ENCODE results near the gene CAPN10.

DNA sequence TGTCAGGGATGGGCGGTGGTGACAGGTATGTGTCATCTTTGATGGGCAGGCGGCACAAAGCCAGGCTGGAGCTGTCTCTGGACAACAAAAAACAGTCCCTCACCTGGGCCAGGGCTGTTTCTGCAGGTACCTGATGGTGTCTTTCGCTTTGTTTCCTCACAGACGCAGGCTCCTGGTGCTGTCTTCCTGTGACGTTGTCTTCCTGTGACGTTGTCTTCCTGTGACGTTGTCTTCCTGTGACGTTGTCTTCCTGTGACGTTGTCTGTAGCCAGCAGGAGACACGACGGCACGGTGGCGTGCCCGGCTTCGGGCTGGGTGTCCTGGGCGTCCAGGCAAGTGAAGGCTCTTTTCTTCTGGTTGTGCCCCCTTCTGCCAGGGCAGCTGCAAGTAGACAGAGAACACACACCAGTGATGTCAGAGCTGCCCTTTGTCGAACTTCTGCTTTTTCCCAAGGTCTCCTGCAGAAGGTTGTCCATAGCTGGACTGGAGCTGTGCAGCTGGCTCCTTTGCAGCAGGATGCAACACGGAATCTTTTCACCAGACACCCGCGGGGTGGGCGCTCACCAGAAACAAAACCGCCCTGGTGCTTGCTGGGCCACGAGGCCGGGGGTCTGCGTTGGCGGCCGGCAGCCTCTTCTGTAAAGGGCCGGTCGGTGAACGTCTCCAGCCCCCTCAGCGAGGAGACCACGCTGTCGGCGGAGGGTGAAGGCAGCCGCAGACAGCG is 59.8 kb downstream of the CAPN10 start:
- TF ChIP-seq, protein P1, sequence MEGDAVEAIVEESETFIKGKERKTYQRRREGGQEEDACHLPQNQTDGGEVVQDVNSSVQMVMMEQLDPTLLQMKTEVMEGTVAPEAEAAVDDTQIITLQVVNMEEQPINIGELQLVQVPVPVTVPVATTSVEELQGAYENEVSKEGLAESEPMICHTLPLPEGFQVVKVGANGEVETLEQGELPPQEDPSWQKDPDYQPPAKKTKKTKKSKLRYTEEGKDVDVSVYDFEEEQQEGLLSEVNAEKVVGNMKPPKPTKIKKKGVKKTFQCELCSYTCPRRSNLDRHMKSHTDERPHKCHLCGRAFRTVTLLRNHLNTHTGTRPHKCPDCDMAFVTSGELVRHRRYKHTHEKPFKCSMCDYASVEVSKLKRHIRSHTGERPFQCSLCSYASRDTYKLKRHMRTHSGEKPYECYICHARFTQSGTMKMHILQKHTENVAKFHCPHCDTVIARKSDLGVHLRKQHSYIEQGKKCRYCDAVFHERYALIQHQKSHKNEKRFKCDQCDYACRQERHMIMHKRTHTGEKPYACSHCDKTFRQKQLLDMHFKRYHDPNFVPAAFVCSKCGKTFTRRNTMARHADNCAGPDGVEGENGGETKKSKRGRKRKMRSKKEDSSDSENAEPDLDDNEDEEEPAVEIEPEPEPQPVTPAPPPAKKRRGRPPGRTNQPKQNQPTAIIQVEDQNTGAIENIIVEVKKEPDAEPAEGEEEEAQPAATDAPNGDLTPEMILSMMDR (IDR thresholded peaks at IDR 0.05) = no peak
- no peak for TF ChIP-seq POLR2A (IDR thresholded peaks at IDR 0.05)

Data from vagina (tissue), 2 donors.